ENCODE results near the gene LIMK2.

DNA sequence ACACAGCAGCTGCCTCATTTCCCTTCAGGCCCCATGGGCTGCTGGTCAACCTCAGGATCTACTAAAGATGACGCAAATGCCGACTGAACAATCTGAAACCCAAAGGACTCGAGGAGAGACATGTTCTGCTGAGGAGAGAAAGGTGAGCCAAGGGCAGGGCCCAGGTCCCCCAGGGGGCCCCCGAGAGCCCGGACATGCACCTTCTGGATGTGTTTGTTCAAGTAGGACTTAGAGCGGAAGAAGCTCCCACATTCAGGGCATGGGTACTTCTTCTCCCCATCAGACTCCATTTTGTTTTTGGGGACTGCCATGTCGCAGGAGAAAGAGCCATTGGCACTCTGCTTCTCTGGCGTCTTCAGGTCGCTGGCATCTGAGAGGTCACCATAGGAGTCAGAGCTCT lies 114.8 kb downstream of the LIMK2 start:
- TF ChIP-seq, protein P1, sequence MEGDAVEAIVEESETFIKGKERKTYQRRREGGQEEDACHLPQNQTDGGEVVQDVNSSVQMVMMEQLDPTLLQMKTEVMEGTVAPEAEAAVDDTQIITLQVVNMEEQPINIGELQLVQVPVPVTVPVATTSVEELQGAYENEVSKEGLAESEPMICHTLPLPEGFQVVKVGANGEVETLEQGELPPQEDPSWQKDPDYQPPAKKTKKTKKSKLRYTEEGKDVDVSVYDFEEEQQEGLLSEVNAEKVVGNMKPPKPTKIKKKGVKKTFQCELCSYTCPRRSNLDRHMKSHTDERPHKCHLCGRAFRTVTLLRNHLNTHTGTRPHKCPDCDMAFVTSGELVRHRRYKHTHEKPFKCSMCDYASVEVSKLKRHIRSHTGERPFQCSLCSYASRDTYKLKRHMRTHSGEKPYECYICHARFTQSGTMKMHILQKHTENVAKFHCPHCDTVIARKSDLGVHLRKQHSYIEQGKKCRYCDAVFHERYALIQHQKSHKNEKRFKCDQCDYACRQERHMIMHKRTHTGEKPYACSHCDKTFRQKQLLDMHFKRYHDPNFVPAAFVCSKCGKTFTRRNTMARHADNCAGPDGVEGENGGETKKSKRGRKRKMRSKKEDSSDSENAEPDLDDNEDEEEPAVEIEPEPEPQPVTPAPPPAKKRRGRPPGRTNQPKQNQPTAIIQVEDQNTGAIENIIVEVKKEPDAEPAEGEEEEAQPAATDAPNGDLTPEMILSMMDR (IDR thresholded peaks at IDR 0.05) = no peak
- no peak for TF ChIP-seq POLR2A (IDR thresholded peaks at IDR 0.05)
